Activated CD8-positive, alpha-beta T cell treated with anti-CD3 and anti-CD28 coated beads for 36 hours (primary cell): ENCODE measurements around the gene NPHP4. TPM values are rescaled to one million over a fixed set of nuclear protein-coding genes. Genes with fewer than 3 reads are reported as not detected.

Experiments
- ATAC-seq: fragments of 200-7000 bp; cut with Tn5 transposase; one replicate; pipeline ENCODE4 v1.10.0; 2021; ENCODE audit warnings: mild to moderate bottlenecking, moderate library complexity
- CTCF ChIA-PET: fragments of 350-600 bp; sonication (Branson Sonifier 250); formaldehyde crosslinking; loops from one replicate; lab custom pipeline; 2021; ENCODE audit warnings: antibody characterized with exemption; lab: Charles Lee
- POLR2A ChIA-PET: fragments of 350-600 bp; sonication (Branson Sonifier 250); formaldehyde crosslinking; loops from one replicate; lab custom pipeline; 2021; ENCODE audit warnings: antibody characterized with exemption; lab: Charles Lee
- DNase-seq: peaks from one replicate; pipeline ENCODE4 v3.0.0-alpha.2; 2020
- H3K27ac Mint-ChIP-seq: one replicate; pipeline ENCODE4 v1.8.0; 2021; ENCODE audit warnings: mild to moderate bottlenecking, mixed read lengths
- H3K27me3 Mint-ChIP-seq: one replicate; pipeline ENCODE4 v1.8.0; 2021; ENCODE audit warnings: mixed read lengths
- H3K36me3 Mint-ChIP-seq: one replicate; pipeline ENCODE4 v1.8.0; 2021; ENCODE audit warnings: low read depth, mixed read lengths
- H3K4me1 Mint-ChIP-seq: one replicate; pipeline ENCODE4 v1.8.0; 2021; ENCODE audit warnings: low read depth, mixed read lengths
- H3K4me3 Mint-ChIP-seq: one replicate; pipeline ENCODE4 v1.8.0; 2021; ENCODE audit warnings: mild to moderate bottlenecking, moderate library complexity, mixed read lengths
- H3K9me3 Mint-ChIP-seq: one replicate; pipeline ENCODE4 v1.8.0; 2021; ENCODE audit warnings: mixed read lengths
- CTCF ChIP-seq: fragments of 200-600 bp; IDR thresholded peaks from one replicate; pipeline ENCODE4 v1.8.0; 2022; ENCODE audit warnings: antibody characterized with exemption, mild to moderate bottlenecking
- intact Hi-C: fragments of 100-400 bp; cut with micrococcal nuclease; formaldehyde crosslinking; loops from one replicate; pipeline ENCODE4 v1.10.0; 2022
- total RNA-seq, 2 experiments: library from RNA; stranded (reverse); gene quantifications; one replicate each; pipeline ENCODE4 v1.2.3, GENCODE V29; 2021

Gene NPHP4
- total RNA-seq, 2 experiments from 2014 or later, result 16.5 to 16.8 TPM

- Mint-ChIP-seq H3K9me3 (peaks cover 2% of the 10 kb centered on the region), H3K27ac (no peak overlapping the region), H3K4me1 (peaks cover 3% of the 10 kb centered on the region), H3K4me3 (no peak overlapping the region), H3K27me3 (no peaks in the 10 kb centered on the region), H3K36me3 (peaks cover 9% of the 10 kb centered on the region)
- ChIA-PET POLR2A (interaction anchor here (1.0 kb wide), 1 partner anchor 17 kb away, joined by 3 read pairs; no protein-coding TSS in a partner anchor), CTCF (interaction anchor here (0.8 kb wide), 1 partner anchor 87 kb away, joined by 3 read pairs; no protein-coding TSS in a partner anchor)
- intact Hi-C loops, result no loop called here
- TF ChIP-seq CTCF, result no peak
- ATAC-seq (no peak), DNase-seq (no peak)
Measured at GRCh38 chr1:5976231-5976630, 16.0 kb downstream of the NPHP4 start.

- intact Hi-C loops, result no loop called here
- no peaks in the 10 kb centered on the region for H3K27me3 Mint-ChIP-seq
- peak; percentile 54 for TF ChIP-seq CTCF
- peaks cover 2% of the 10 kb centered on the region for H3K9me3 Mint-ChIP-seq
- ChIA-PET POLR2A (interaction anchor here (0.7 kb wide), 1 partner anchor 50 kb away, joined by 3 read pairs; no protein-coding TSS in a partner anchor), CTCF (interaction anchor here (0.8 to 1.1 kb wide), 3 partner anchors 58 to 230 kb away, joined by 3 to 4 read pairs (median 3); no protein-coding TSS in a partner anchor)
- peaks cover 9% of the 10 kb centered on the region for H3K36me3 Mint-ChIP-seq
- H3K27ac Mint-ChIP-seq, result no peak overlapping the region
- DNase-seq (peak; percentile 57), ATAC-seq (peak; percentile 80)
- H3K4me1 Mint-ChIP-seq, result peaks cover 3% of the 10 kb centered on the region
- H3K4me3 Mint-ChIP-seq, result no peak overlapping the region
Measured at GRCh38 chr1:5975133-5975880, 16.9 kb downstream of the NPHP4 start.

- peaks cover 9% of the 10 kb centered on the region for H3K36me3 Mint-ChIP-seq
- intact Hi-C loops, result no loop called here
- ATAC-seq, result no peak
- H3K9me3 Mint-ChIP-seq, result peaks cover 2% of the 10 kb centered on the region
- no peak for TF ChIP-seq CTCF
- no peak for DNase-seq
- H3K4me1 Mint-ChIP-seq, result peaks cover 3% of the 10 kb centered on the region
- H3K4me3 Mint-ChIP-seq, result no peak overlapping the region
- ChIA-PET CTCF (interaction anchor here (1.0 to 1.9 kb wide), 4 partner anchors 19 to 465 kb away, joined by 3 to 5 read pairs (median 4); no protein-coding TSS in a partner anchor), POLR2A (no interaction called here)
- no peaks in the 10 kb centered on the region for H3K27me3 Mint-ChIP-seq
- no peak overlapping the region for H3K27ac Mint-ChIP-seq
Measured at GRCh38 chr1:5974631-5975030, 17.6 kb downstream of the NPHP4 start.

GRCh38 chr1:5973771-5974170, 18.5 kb downstream of the NPHP4 start:
- H3K9me3 Mint-ChIP-seq, result peaks cover 2% of the 10 kb centered on the region
- POLR2A ChIA-PET, result no interaction called here
- no peak overlapping the region for H3K4me3 Mint-ChIP-seq
- intact Hi-C loops, result no loop called here
- peaks cover 9% of the 10 kb centered on the region for H3K36me3 Mint-ChIP-seq
- H3K4me1 Mint-ChIP-seq, result peaks cover 3% of the 10 kb centered on the region
- no peak for ATAC-seq
- H3K27ac Mint-ChIP-seq, result no peak overlapping the region
- TF ChIP-seq CTCF, result no peak
- CTCF ChIA-PET, result interaction anchor here (1.0 to 1.9 kb wide), 2 partner anchors 20 to 464 kb away, joined by 3 to 5 read pairs; no protein-coding TSS in a partner anchor
- no peaks in the 10 kb centered on the region for H3K27me3 Mint-ChIP-seq
- DNase-seq, result no peak

- CTCF ChIA-PET, result no interaction called here
Measured at GRCh38 chr1:5972198-5972520, 20.1 kb downstream of the NPHP4 start.

More at GRCh38 chr1:5972198-5972520, 20.1 kb downstream of the NPHP4 start:
- Mint-ChIP-seq H3K36me3 (peaks cover 5% of the 10 kb centered on the region), H3K27me3 (no peaks in the 10 kb centered on the region), H3K27ac (no peak overlapping the region), H3K9me3 (no peaks in the 10 kb centered on the region), H3K4me3 (no peak overlapping the region), H3K4me1 (no peaks in the 10 kb centered on the region)
- ATAC-seq (no peak), DNase-seq (no peak)
- no peak for TF ChIP-seq CTCF
- POLR2A ChIA-PET, result no interaction called here
- intact Hi-C loops, result no loop called here
